WTC11 (cell line): Measurements from ENCODE around the gene HDHD5. TPM values are rescaled to one million over a fixed set of nuclear protein-coding genes. Genes with fewer than 3 reads are reported as not detected.

Experiments
- AR ChIP-seq: fragments of 250-450 bp; sonication (Bioruptor Pico); IDR thresholded peaks from 2 replicates; pipeline ENCODE4 v1.9.0; 2021; ENCODE audit warnings: mild to moderate bottlenecking
- ESRRA ChIP-seq: sonication (generic); formaldehyde crosslinking; IDR thresholded peaks from 2 replicates; pipeline ENCODE4 v1.8.1; 2022; ENCODE audit warnings: mild to moderate bottlenecking, missing genetic modification reagents, borderline replicate concordance
- ETV6 ChIP-seq: sonication (generic); formaldehyde crosslinking; IDR thresholded peaks from 2 replicates; pipeline ENCODE4 v1.8.1; 2022; ENCODE audit warnings: mild to moderate bottlenecking, missing genetic modification reagents
- FOXJ3 ChIP-seq: sonication (generic); formaldehyde crosslinking; IDR thresholded peaks from 2 replicates; pipeline ENCODE4 v1.9.0; 2021; ENCODE audit warnings: missing genetic modification reagents, mild to moderate bottlenecking, borderline replicate concordance
- FOXK1 ChIP-seq: sonication (generic); formaldehyde crosslinking; IDR thresholded peaks from 2 replicates; pipeline ENCODE4 v1.8.0; 2022; ENCODE audit warnings: mild to moderate bottlenecking, moderate library complexity, missing genetic modification reagents
- FOXP4 ChIP-seq: sonication (generic); formaldehyde crosslinking; IDR thresholded peaks from 2 replicates; pipeline ENCODE4 v1.8.0; 2022; ENCODE audit warnings: mild to moderate bottlenecking, missing genetic modification reagents
- GTF2I ChIP-seq: fragments of 250-450 bp; sonication (Bioruptor Pico); conservative IDR thresholded peaks from 2 replicates; pipeline ENCODE4 v1.4.0; 2021; ENCODE audit warnings: mild to moderate bottlenecking
- HMGXB4 ChIP-seq: sonication (generic); formaldehyde crosslinking; IDR thresholded peaks from 2 replicates; pipeline ENCODE4 v1.8.1; 2023; ENCODE audit warnings: mild to moderate bottlenecking, moderate library complexity, missing genetic modification reagents
- JUN ChIP-seq: sonication (generic); formaldehyde crosslinking; IDR thresholded peaks from 2 replicates; pipeline ENCODE4 v1.8.0; 2023; ENCODE audit warnings: mild to moderate bottlenecking, missing genetic modification reagents
- KAT7 ChIP-seq: sonication (generic); formaldehyde crosslinking; IDR thresholded peaks from 2 replicates; pipeline ENCODE4 v1.8.1; 2023; ENCODE audit warnings: missing genetic modification reagents, mild to moderate bottlenecking, borderline replicate concordance
- MLX ChIP-seq: sonication (generic); formaldehyde crosslinking; IDR thresholded peaks from 2 replicates; pipeline ENCODE4 v1.8.1; 2023; ENCODE audit warnings: mild to moderate bottlenecking, missing genetic modification reagents, moderate library complexity
- NFATC4 ChIP-seq: fragments of 250-450 bp; sonication (Bioruptor Pico); IDR thresholded peaks from 2 replicates; pipeline ENCODE4 v1.9.0; 2021; ENCODE audit warnings: mild to moderate bottlenecking
- NR1H2 ChIP-seq: sonication (generic); formaldehyde crosslinking; IDR thresholded peaks from 2 replicates; pipeline ENCODE4 v1.9.0; 2021; ENCODE audit warnings: mild to moderate bottlenecking, moderate library complexity, missing genetic modification reagents
- NR2C2 ChIP-seq: sonication (generic); formaldehyde crosslinking; IDR thresholded peaks from 2 replicates; pipeline ENCODE4 v1.8.0; 2022; ENCODE audit warnings: mild to moderate bottlenecking, missing genetic modification reagents
- NR3C1 ChIP-seq: sonication (generic); formaldehyde crosslinking; conservative IDR thresholded peaks from 2 replicates; pipeline ENCODE4 v1.8.1; 2023; ENCODE audit warnings: low read depth, mild to moderate bottlenecking, missing genetic modification reagents
- PRRX2 ChIP-seq: fragments of 250-450 bp; sonication (Bioruptor Pico); IDR thresholded peaks from 2 replicates; pipeline ENCODE4 v1.8.0; 2021; ENCODE audit warnings: mild to moderate bottlenecking
- RELA ChIP-seq: sonication (generic); formaldehyde crosslinking; IDR thresholded peaks from 2 replicates; pipeline ENCODE4 v1.8.1; 2022; ENCODE audit warnings: missing genetic modification reagents, mild to moderate bottlenecking, borderline replicate concordance
- RORB ChIP-seq: fragments of 250-450 bp; sonication (Bioruptor Pico); IDR thresholded peaks from 2 replicates; pipeline ENCODE4 v1.9.0; 2021; ENCODE audit warnings: mild to moderate bottlenecking
- SMAD3 ChIP-seq: sonication (generic); formaldehyde crosslinking; IDR thresholded peaks from 2 replicates; pipeline ENCODE4 v1.8.0; 2022; ENCODE audit warnings: missing genetic modification reagents, mild to moderate bottlenecking, borderline replicate concordance
- SOX15 ChIP-seq: fragments of 250-450 bp; sonication (Bioruptor Pico); IDR thresholded peaks from 2 replicates; pipeline ENCODE4 v1.9.0; 2021; ENCODE audit warnings: mild to moderate bottlenecking
- USF1 ChIP-seq: sonication (generic); formaldehyde crosslinking; IDR thresholded peaks from 2 replicates; pipeline ENCODE4 v1.8.0; 2022; ENCODE audit warnings: mild to moderate bottlenecking, missing genetic modification reagents
- USF2 ChIP-seq: sonication (generic); formaldehyde crosslinking; IDR thresholded peaks from 2 replicates; pipeline ENCODE4 v1.8.1; 2023; ENCODE audit warnings: mild to moderate bottlenecking, missing genetic modification reagents, moderate library complexity
- ZBTB21 ChIP-seq: sonication (generic); formaldehyde crosslinking; IDR thresholded peaks from 2 replicates; pipeline ENCODE4 v1.8.1; 2023; ENCODE audit warnings: mild to moderate bottlenecking, missing genetic modification reagents, borderline replicate concordance
- ZMAT4 ChIP-seq: fragments of 250-450 bp; sonication (Bioruptor Pico); IDR thresholded peaks from 2 replicates; pipeline ENCODE4 v1.9.0; 2021; ENCODE audit warnings: mild to moderate bottlenecking
- ZNF121 ChIP-seq: sonication (generic); formaldehyde crosslinking; IDR thresholded peaks from 2 replicates; pipeline ENCODE4 v1.8.0; 2023; ENCODE audit warnings: missing genetic modification reagents
- ZNF138 ChIP-seq: sonication (generic); formaldehyde crosslinking; conservative IDR thresholded peaks from 2 replicates; pipeline ENCODE4 v1.8.1; 2022; ENCODE audit warnings: mild to moderate bottlenecking, moderate library complexity, missing genetic modification reagents
- ZNF532 ChIP-seq: fragments of 250-450 bp; sonication (Bioruptor Pico); IDR thresholded peaks from 2 replicates; pipeline ENCODE4 v1.9.0; 2021; ENCODE audit warnings: mild to moderate bottlenecking, borderline replicate concordance
- ZNF671 ChIP-seq: fragments of 250-450 bp; sonication (Bioruptor Pico); IDR thresholded peaks from 2 replicates; pipeline ENCODE4 v1.8.0; 2021; ENCODE audit warnings: mild to moderate bottlenecking
- total RNA-seq: library from RNA; stranded (reverse); gene quantifications from 3 replicates; pipeline ENCODE4 v1.2.3, GENCODE V29; 2021

HDHD5 gene
- total RNA-seq, 1 experiment from 2014 or later: 84.0 TPM

GRCh38 chr22:17120281-17120680 is 38.8 kb downstream of the HDHD5 start (continued):
- TF ChIP-seq SOX15 (CRISPR knock-in tag) (no peak), HMGXB4 (CRISPR knock-in tag) (0 out of 2 replicates have a peak, but pooled peaks have one; percentile 4), ZNF671 (CRISPR knock-in tag) (no peak), GTF2I (CRISPR knock-in tag) (no peak), USF2 (CRISPR knock-in tag) (no peak; the same call in 1 of the 2 replicates), FOXK1 (CRISPR knock-in tag) (peak; percentile 92), ESRRA (CRISPR knock-in tag) (peak; percentile 78; the same call in 1 of the 2 replicates), PRRX2 (CRISPR knock-in tag) (no peak), SMAD3 (CRISPR knock-in tag) (peak; percentile 75; the same call in 1 of the 2 replicates), NR2C2 (CRISPR knock-in tag) (peak; percentile 68; the same call in 1 of the 2 replicates), FOXJ3 (CRISPR knock-in tag) (no peak), JUN (CRISPR knock-in tag) (peak; percentile 97), AR (CRISPR knock-in tag) (no peak), ZNF532 (CRISPR knock-in tag) (no peak), NR3C1 (CRISPR knock-in tag) (no peak), MLX (CRISPR knock-in tag) (no peak), RELA (peak; percentile 65; the same call in 1 of the 2 replicates), RORB (CRISPR knock-in tag) (no peak), KAT7 (CRISPR knock-in tag) (no peak; the same call in 1 of the 2 replicates), ZNF121 (CRISPR knock-in tag) (peak; percentile 76), ZNF138 (CRISPR knock-in tag) (no peak), ZBTB21 (CRISPR knock-in tag) (peak; percentile 48; the same call in 1 of the 2 replicates), ZMAT4 (CRISPR knock-in tag) (no peak), NFATC4 (no peak), USF1 (peak; percentile 73; the same call in 1 of the 2 replicates), NR1H2 (CRISPR knock-in tag) (no peak), FOXP4 (peak; percentile 98), ETV6 (CRISPR knock-in tag) (peak; percentile 73; the same call in 1 of the 2 replicates)
